Spleen (tissue), 11 donors: ENCODE results near the gene ASH1L. TPM values are rescaled to one million over a fixed set of nuclear protein-coding genes. Genes with fewer than 3 reads are reported as not detected.

Experiments
- DNase-seq: peaks from one replicate; pipeline ENCODE4 v3.0.0-alpha.2; 2020
- H3K27ac ChIP-seq, 8 donors: fragments of 200-600 bp; sonication (generic) in 7 of 8; 1 replicate in 4 of 8; 2 replicates in 4 of 8; pipeline versions ENCODE4 v1.5.0 to v1.8.0; 2016 to 2021; ENCODE audit warnings: inconsistent platforms in 4 of 8, mild to moderate bottlenecking in 4 of 8, moderate library complexity in 1 of 8
- H3K27me3 ChIP-seq, 7 donors: fragments of 200-600 bp; sonication (generic) in 6 of 7; replicated peaks in 1 of 7; 1 replicate in 4 of 7; 2 replicates in 3 of 7; pipeline versions ENCODE4 v1.5.0 to v1.8.0; 2016 to 2021; ENCODE audit warnings: inconsistent platforms in 3 of 7, mild to moderate bottlenecking in 1 of 7
- H3K36me3 ChIP-seq, 6 donors: fragments of 200-600 bp; sonication (generic) in 5 of 6; 1 replicate in 4 of 6; 2 replicates in 2 of 6; pipeline versions ENCODE4 v1.5.0 to v1.8.0; 2016 to 2021; ENCODE audit warnings: inconsistent platforms in 2 of 6
- H3K4me1 ChIP-seq, 6 donors: fragments of 200-600 bp; sonication (generic) in 5 of 6; 1 replicate in 3 of 6; 2 replicates in 3 of 6; pipeline versions ENCODE4 v1.5.0 to v1.8.0; 2016 to 2021; ENCODE audit warnings: inconsistent platforms in 3 of 6
- H3K4me3 ChIP-seq, 8 donors: fragments of 200-600 bp; sonication (generic) in 7 of 8; 1 replicate in 4 of 8; 2 replicates in 4 of 8; pipeline versions ENCODE4 v1.5.0 to v1.8.0; 2016 to 2021; ENCODE audit warnings: inconsistent platforms in 4 of 8, mild to moderate bottlenecking in 4 of 8, moderate library complexity in 2 of 8
- H3K9me3 ChIP-seq, 8 donors: fragments of 200-600 bp; sonication (generic) in 7 of 8; 1 replicate in 4 of 8; 2 replicates in 4 of 8; pipeline versions ENCODE4 v1.5.0 to v1.8.0; 2016 to 2021; ENCODE audit warnings: inconsistent platforms in 4 of 8
- CTCF ChIP-seq, 11 experiments: fragments of 200-600 bp in 7 of 11; fragments of 450-650 bp in 4 of 11; sonication (generic) in 4 of 11; IDR thresholded peaks in 8 of 11; conservative IDR thresholded peaks in 3 of 11; 1 replicate in 7 of 11; 2 replicates in 4 of 11; pipeline versions ENCODE4 v1.4.0 to v1.8.0; 2016 to 2021; ENCODE audit warnings: antibody characterized with exemption in 11 of 11, inconsistent platforms in 4 of 11, mild to moderate bottlenecking in 1 of 11
- POLR2A ChIP-seq, 3 donors: fragments of 450-650 bp; IDR thresholded peaks; one replicate each; pipeline ENCODE4 v1.5.1; 2017; ENCODE audit warnings: antibody characterized with exemption in 3 of 3, mild to moderate bottlenecking in 1 of 3
- POLR2AphosphoS5 ChIP-seq, 3 donors: sonication (generic); formaldehyde crosslinking; IDR thresholded peaks; one replicate each; pipeline ENCODE4 v1.5.1; 2017; ENCODE audit warnings: antibody characterized with exemption in 3 of 3
- WGBS, 5 donors: extraction: QIAGEN DNeasy Blood & Tissue Kit in 3 of 5; methylation state at CpG; one replicate each; pipeline versions ENCODE4 v1.1.5 to v1.1.7; 2013 to 2018; 5-methylcytosine and 5-hydroxymethylcytosine counted together
- intact Hi-C: fragments of 100-400 bp; cut with DNase I; formaldehyde crosslinking; loops from one replicate; pipeline ENCODE4 v1.15.0; 2023; ENCODE audit warnings: low total_unique reads
- polyA plus RNA-seq, 3 donors: library from polyadenylated mRNA; stranded (reverse); fragments of 200-250 nt; gene quantifications; one replicate each; pipeline ENCODE4 v1.2.1, GENCODE V29; 2013
- total RNA-seq, 7 donors: library from RNA; depleted of rRNA in 3 of 7; stranded (reverse); fragments of >200 nt in 3 of 7; fragmentation: NEBNext Ultra II Directional in 4 of 7; extraction: Animal tissue kit (Norgen Biotek cat#: 25700) in 4 of 7; gene quantifications; one replicate each; pipeline versions ENCODE4 v1.1.0 to v1.2.1, GENCODE V29; 2016 to 2021
- donor health status: healthy with polysubstance abuse.
- donor health status: DM: no; HTN: no; CAD: no; lungs with moderate emphysema.
- donor health status: DM: no; HTN: no; CAD: no.
- donor health status: Bipolar disorder and iron deficiency.
- donor health status: healthy.
- donor health status: DM: no; HTN: no; CAD: no.
- donor health status: DM: yes; HTN: yes; CAD: no.

The ASH1L gene
- total and polyA plus RNA-seq, 10 donors: 2.5 to 89.8 (median 69.1) TPM

- H3K4me3 ChIP-seq: no peak overlapping the region
- 81 to 91% (median 82%) methylated on average over 5 of the region's 5 CpGs for WGBS, 5 donors
- no peak for DNase-seq
- peaks cover 3 to 24% (median 19%) of the 10 kb centered on the region in 8 donors for H3K9me3 ChIP-seq
- H3K36me3 ChIP-seq: peaks cover 0 to 82% (median 11%) of the 10 kb centered on the region in 6 donors
- no peak overlapping the region for H3K27ac ChIP-seq
- no peaks in the 10 kb centered on the region for H3K27me3 ChIP-seq
- peaks cover 0 to 23% (median 6%) of the 10 kb centered on the region in 6 donors for H3K4me1 ChIP-seq
- intact Hi-C loops: no loop called here
- TF ChIP-seq POLR2A (IDR thresholded peaks at IDR 0.05): no peak
- no peak for TF ChIP-seq CTCF (IDR thresholded peaks at IDR 0.05 in 8 of 11, conservative IDR thresholded peaks at IDR 0.05 in 3 of 11)
- TF ChIP-seq POLR2AphosphoS5 (IDR thresholded peaks at IDR 0.05): no peak
Measured at GRCh38 chr1:155473151-155473821, 89.3 kb downstream of the ASH1L start.

GRCh38 chr1:155472491-155473083 is 90.0 kb downstream of the ASH1L start:
- WGBS, 5 donors: 91 to 97% (median 94%) methylated on average over 2 of the region's 2 CpGs
- H3K27ac ChIP-seq: no peak overlapping the region
- DNase-seq: no peak
- H3K27me3 ChIP-seq: no peaks in the 10 kb centered on the region
- H3K36me3 ChIP-seq: peaks cover 0 to 75% (median 9%) of the 10 kb centered on the region in 6 donors
- intact Hi-C loops: no loop called here
- H3K9me3 ChIP-seq: peaks cover 3 to 24% (median 19%) of the 10 kb centered on the region in 8 donors
- no peak for TF ChIP-seq POLR2A (IDR thresholded peaks at IDR 0.05)
- no peak for TF ChIP-seq POLR2AphosphoS5 (IDR thresholded peaks at IDR 0.05)
- peaks cover 0 to 27% (median 8%) of the 10 kb centered on the region in 6 donors for H3K4me1 ChIP-seq
- no peak overlapping the region for H3K4me3 ChIP-seq

- Histone ChIP-seq H3K27me3 (no peaks in the 10 kb centered on the region), H3K4me3 (no peak overlapping the region), H3K9me3 (peaks cover 3 to 24% (median 19%) of the 10 kb centered on the region in 8 donors), H3K27ac (no peak overlapping the region), H3K36me3 (peaks cover 0 to 70% (median 9%) of the 10 kb centered on the region in 6 donors), H3K4me1 (peaks cover 0 to 34% (median 13%) of the 10 kb centered on the region in 6 donors)
- no peak for TF ChIP-seq POLR2A (IDR thresholded peaks at IDR 0.05)
- no peak for TF ChIP-seq POLR2AphosphoS5 (IDR thresholded peaks at IDR 0.05)
- no peak for TF ChIP-seq CTCF (IDR thresholded peaks at IDR 0.05 in 8 of 11, conservative IDR thresholded peaks at IDR 0.05 in 3 of 11)
- WGBS, 5 donors: 93 to 99% (median 98%) methylated on average over 5 of the region's 5 CpGs
- DNase-seq: no peak
- intact Hi-C loops: no loop called here
Measured at GRCh38 chr1:155471891-155472290, 90.7 kb downstream of the ASH1L start.

GRCh38 chr1:155471026-155471425 is 91.6 kb downstream of the ASH1L start:
- intact Hi-C loops: no loop called here
- DNase-seq: no peak
- TF ChIP-seq POLR2A (IDR thresholded peaks at IDR 0.05): no peak
- no peak for TF ChIP-seq POLR2AphosphoS5 (IDR thresholded peaks at IDR 0.05)
- TF ChIP-seq CTCF (IDR thresholded peaks at IDR 0.05 in 8 of 11, conservative IDR thresholded peaks at IDR 0.05 in 3 of 11): no peak
- H3K36me3 ChIP-seq: peaks cover 0 to 62% (median 9%) of the 10 kb centered on the region in 6 donors
- WGBS, 5 donors: 92 to 100% (median 97%) methylated on average over 3 of the region's 3 CpGs
- H3K4me1 ChIP-seq: peaks cover 0 to 43% (median 21%) of the 10 kb centered on the region in 6 donors
- no peak overlapping the region for H3K27ac ChIP-seq
- no peaks in the 10 kb centered on the region for H3K27me3 ChIP-seq
- no peak overlapping the region for H3K4me3 ChIP-seq
- H3K9me3 ChIP-seq: peaks cover 3 to 24% (median 19%) of the 10 kb centered on the region in 8 donors
